ENCODE results near the gene SLC8A2.

Gene SLC8A2

DNA sequence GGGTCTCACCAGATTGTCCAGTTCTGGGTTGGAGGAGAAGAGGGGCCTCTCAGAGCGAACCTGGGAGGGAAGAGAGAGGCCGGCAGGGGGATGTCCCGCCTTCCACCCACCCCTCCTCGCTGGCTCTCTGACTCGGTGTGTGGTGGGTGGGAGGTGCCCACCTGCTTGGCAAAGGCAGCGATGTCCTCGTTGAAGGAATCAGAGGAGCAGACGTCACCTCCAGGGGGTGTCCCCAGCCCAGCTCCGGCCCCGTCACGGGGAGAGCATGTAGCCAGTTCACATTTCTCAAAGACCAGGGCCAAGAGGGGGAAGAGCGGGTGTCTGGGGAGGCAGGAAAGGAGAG is 55.1 kb downstream of the SLC8A2 start:
- TF ChIP-seq RAD21 (IDR thresholded peaks at IDR 0.05; ENCODE audit: low read depth) (no peak), TEAD4 (IDR thresholded peaks at IDR 0.05) (no peak), TCF12 (IDR thresholded peaks at IDR 0.05; ENCODE audit: low read depth) (no peak), ZBTB7A (IDR thresholded peaks at IDR 0.05; ENCODE audit: low read depth) (no peak), NFIC (IDR thresholded peaks at IDR 0.05) (no peak), CEBPB (IDR thresholded peaks at IDR 0.05) (no peak), FOXM1 (IDR thresholded peaks at IDR 0.05; ENCODE audit: borderline replicate concordance, low read depth) (no peak), EGR1 (IDR thresholded peaks at IDR 0.05) (no peak), EP300 (IDR thresholded peaks at IDR 0.05; ENCODE audit: borderline replicate concordance) (no peak), TAF1 (IDR thresholded peaks at IDR 0.05; ENCODE audit: low read depth) (no peak), CREB1 (IDR thresholded peaks at IDR 0.05; ENCODE audit: low read depth) (no peak), YY1 (IDR thresholded peaks at IDR 0.05; ENCODE audit: low read depth) (no peak)
- TF ChIP-seq, protein P1, sequence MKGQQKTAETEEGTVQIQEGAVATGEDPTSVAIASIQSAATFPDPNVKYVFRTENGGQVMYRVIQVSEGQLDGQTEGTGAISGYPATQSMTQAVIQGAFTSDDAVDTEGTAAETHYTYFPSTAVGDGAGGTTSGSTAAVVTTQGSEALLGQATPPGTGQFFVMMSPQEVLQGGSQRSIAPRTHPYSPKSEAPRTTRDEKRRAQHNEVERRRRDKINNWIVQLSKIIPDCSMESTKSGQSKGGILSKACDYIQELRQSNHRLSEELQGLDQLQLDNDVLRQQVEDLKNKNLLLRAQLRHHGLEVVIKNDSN (IDR thresholded peaks at IDR 0.05) = no peak
- TF ChIP-seq, protein P2, sequence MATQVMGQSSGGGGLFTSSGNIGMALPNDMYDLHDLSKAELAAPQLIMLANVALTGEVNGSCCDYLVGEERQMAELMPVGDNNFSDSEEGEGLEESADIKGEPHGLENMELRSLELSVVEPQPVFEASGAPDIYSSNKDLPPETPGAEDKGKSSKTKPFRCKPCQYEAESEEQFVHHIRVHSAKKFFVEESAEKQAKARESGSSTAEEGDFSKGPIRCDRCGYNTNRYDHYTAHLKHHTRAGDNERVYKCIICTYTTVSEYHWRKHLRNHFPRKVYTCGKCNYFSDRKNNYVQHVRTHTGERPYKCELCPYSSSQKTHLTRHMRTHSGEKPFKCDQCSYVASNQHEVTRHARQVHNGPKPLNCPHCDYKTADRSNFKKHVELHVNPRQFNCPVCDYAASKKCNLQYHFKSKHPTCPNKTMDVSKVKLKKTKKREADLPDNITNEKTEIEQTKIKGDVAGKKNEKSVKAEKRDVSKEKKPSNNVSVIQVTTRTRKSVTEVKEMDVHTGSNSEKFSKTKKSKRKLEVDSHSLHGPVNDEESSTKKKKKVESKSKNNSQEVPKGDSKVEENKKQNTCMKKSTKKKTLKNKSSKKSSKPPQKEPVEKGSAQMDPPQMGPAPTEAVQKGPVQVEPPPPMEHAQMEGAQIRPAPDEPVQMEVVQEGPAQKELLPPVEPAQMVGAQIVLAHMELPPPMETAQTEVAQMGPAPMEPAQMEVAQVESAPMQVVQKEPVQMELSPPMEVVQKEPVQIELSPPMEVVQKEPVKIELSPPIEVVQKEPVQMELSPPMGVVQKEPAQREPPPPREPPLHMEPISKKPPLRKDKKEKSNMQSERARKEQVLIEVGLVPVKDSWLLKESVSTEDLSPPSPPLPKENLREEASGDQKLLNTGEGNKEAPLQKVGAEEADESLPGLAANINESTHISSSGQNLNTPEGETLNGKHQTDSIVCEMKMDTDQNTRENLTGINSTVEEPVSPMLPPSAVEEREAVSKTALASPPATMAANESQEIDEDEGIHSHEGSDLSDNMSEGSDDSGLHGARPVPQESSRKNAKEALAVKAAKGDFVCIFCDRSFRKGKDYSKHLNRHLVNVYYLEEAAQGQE (IDR thresholded peaks at IDR 0.05; ENCODE audit: low read depth) = no peak
- TF ChIP-seq, protein P3, sequence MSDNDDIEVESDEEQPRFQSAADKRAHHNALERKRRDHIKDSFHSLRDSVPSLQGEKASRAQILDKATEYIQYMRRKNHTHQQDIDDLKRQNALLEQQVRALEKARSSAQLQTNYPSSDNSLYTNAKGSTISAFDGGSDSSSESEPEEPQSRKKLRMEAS (IDR thresholded peaks at IDR 0.05) = no peak

DNA sequence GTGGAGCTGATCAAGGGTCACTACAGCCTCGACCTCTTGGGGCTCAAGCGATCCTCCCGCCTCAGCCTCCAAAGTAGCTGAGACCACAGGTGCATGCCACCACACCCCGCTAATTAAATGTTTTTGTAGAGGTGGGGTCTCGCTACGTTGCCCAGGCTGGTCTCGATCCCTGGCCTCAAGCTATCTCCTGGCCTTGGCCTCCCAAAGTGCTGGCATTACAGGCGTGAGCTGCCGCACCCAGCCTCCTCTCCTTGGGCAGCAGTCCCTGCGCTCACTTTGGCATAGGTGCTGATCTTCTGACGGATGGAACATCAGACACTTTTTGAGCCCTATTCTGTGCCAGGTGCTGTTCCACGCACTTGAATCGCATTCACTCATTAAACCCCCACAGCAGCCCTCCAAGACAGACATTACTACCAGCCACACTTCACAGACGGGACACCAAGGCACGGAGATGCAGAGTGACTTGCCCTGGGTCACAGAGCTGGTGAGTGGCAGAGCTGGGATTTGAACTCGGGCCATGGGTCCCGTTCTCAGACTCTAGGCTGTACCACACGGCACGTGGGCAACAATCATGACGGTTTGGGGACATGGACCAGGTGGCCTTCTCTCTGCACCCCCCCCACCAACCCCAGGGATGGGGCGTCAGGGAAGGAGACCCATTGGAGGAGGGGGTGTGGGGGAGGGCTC is 55.6 kb downstream of the SLC8A2 start:
- TF ChIP-seq RAD21 (IDR thresholded peaks at IDR 0.05; ENCODE audit: low read depth) = no peak
- TF ChIP-seq, protein P3 (IDR thresholded peaks at IDR 0.05) = no peak
- TF ChIP-seq YY1 (IDR thresholded peaks at IDR 0.05; ENCODE audit: low read depth) = no peak
- TF ChIP-seq TAF1 (IDR thresholded peaks at IDR 0.05; ENCODE audit: low read depth) = no peak
- TF ChIP-seq TCF12 (IDR thresholded peaks at IDR 0.05; ENCODE audit: low read depth) = no peak
- no peak for TF ChIP-seq FOXM1 (IDR thresholded peaks at IDR 0.05; ENCODE audit: borderline replicate concordance, low read depth)
- no peak for TF ChIP-seq EP300 (IDR thresholded peaks at IDR 0.05; ENCODE audit: borderline replicate concordance)
- TF ChIP-seq, protein P2 (IDR thresholded peaks at IDR 0.05; ENCODE audit: low read depth) = no peak
- no peak for TF ChIP-seq NFIC (IDR thresholded peaks at IDR 0.05)
- no peak for TF ChIP-seq TEAD4 (IDR thresholded peaks at IDR 0.05)
- no peak for TF ChIP-seq EGR1 (IDR thresholded peaks at IDR 0.05)
- TF ChIP-seq ZBTB7A (IDR thresholded peaks at IDR 0.05; ENCODE audit: low read depth) = no peak

DNA sequence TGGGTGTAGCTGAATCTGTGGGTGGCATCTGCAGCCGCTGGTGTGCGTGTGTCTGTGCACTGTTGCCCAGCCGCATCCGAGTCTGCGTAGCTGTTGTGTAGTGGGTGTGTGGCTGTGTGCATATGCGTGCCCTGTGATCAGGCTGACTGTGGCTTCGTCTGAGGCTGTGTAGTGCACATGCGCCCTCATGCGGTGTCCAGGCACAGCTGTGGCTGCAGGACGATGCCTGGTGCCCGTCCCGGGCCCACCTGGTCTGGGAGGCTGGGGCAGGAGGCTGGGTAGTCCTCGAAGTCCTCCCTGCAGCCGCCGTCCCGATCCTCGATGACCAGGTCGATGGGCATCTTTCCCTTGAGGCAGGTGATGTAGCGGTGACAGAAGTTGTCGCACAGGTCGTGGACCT is 57.2 kb downstream of the SLC8A2 start:
- TF ChIP-seq CEBPB (IDR thresholded peaks at IDR 0.05) (no peak), RAD21 (IDR thresholded peaks at IDR 0.05; ENCODE audit: low read depth) (peak; percentile 86)
- TF ChIP-seq, protein P3 (IDR thresholded peaks at IDR 0.05) = peak; percentile 69

DNA sequence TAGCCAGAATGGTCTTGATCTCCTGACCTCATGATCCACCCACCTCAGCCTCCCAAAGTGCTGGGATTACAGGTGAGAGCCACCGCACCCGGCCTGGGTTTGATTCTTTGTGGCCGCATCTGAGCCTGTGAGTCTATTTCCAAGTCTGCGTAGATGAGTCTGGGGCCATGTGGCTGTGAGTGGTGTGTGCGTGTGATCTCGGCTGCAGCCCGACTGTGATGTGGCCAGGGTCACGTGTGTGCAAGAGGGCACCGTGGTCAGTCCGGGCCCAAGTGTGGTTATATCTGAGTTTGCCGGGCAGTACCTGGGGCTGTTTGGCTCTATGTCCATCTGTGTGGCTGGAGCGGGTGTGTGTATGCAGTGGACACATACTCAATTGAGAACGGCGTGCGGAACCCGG is 57.8 kb downstream of the SLC8A2 start:
- TF ChIP-seq YY1 (IDR thresholded peaks at IDR 0.05; ENCODE audit: low read depth) = no peak
- no peak for TF ChIP-seq TEAD4 (IDR thresholded peaks at IDR 0.05)
- TF ChIP-seq CREB1 (IDR thresholded peaks at IDR 0.05; ENCODE audit: low read depth) = no peak
- TF ChIP-seq CEBPB (IDR thresholded peaks at IDR 0.05) = no peak
- TF ChIP-seq, protein P3 (IDR thresholded peaks at IDR 0.05) = no peak
- TF ChIP-seq ZBTB7A (IDR thresholded peaks at IDR 0.05; ENCODE audit: low read depth) = no peak
- TF ChIP-seq EP300 (IDR thresholded peaks at IDR 0.05; ENCODE audit: borderline replicate concordance) = no peak
- no peak for TF ChIP-seq FOXM1 (IDR thresholded peaks at IDR 0.05; ENCODE audit: borderline replicate concordance, low read depth)
- TF ChIP-seq, protein P2 (IDR thresholded peaks at IDR 0.05; ENCODE audit: low read depth) = no peak
- no peak for TF ChIP-seq TAF1 (IDR thresholded peaks at IDR 0.05; ENCODE audit: low read depth)
- TF ChIP-seq EGR1 (IDR thresholded peaks at IDR 0.05) = no peak

All from Ishikawa (cell line).